Large intestine (tissue), 3 donors: ENCODE results near the gene CIAO3. TPM values are rescaled to one million over a fixed set of nuclear protein-coding genes. Genes with fewer than 3 reads are reported as not detected.

Source experiments
- DNase-seq, 2 donors: peaks; one replicate each; pipeline versions ENCODE4 v3.0.0 to v3.0.0-alpha.2; 2013
- H3K27ac ChIP-seq: one replicate; pipeline ENCODE4 v1.5.1; 2013; ENCODE audit warnings: low read length
- H3K27me3 ChIP-seq: 2 replicates; pipeline ENCODE4 v1.6.1; 2013; ENCODE audit warnings: low read length; ENCODE audit not compliant: control insufficient read depth, insufficient read depth
- H3K36me3 ChIP-seq: 2 replicates; pipeline ENCODE4 v1.6.1; 2013; ENCODE audit warnings: low read length; ENCODE audit not compliant: control insufficient read depth, insufficient read depth
- H3K4me1 ChIP-seq: one replicate; pipeline ENCODE4 v1.6.1; 2013; ENCODE audit warnings: low read length; ENCODE audit not compliant: control insufficient read depth, insufficient read depth
- H3K4me3 ChIP-seq: one replicate; pipeline ENCODE4 v1.5.1; 2013; ENCODE audit warnings: low read length
- H3K9me3 ChIP-seq: one replicate; pipeline ENCODE4 v1.6.1; 2013; ENCODE audit warnings: mild to moderate bottlenecking, low read depth, low read length, moderate library complexity; ENCODE audit not compliant: control insufficient read depth
- WGBS: methylation state at CpG from one replicate; pipeline ENCODE4 v1.1.5; 2013; ENCODE audit warnings: low lambda C conversion rate; ENCODE audit not compliant: insufficient coverage; 5-methylcytosine and 5-hydroxymethylcytosine counted together
- polyA plus RNA-seq: library from polyadenylated mRNA; unstranded; fragments of 120-200 nt; gene quantifications from one replicate; pipeline ENCODE4 v1.2.1, GENCODE V29; 2013

Gene CIAO3
- polyA plus RNA-seq, 1 donor, result 31.3 TPM

GRCh38 chr16:721765-722540, 18.8 kb downstream of the CIAO3 start:
- no peak for DNase-seq
- Histone ChIP-seq H3K27ac (no peak overlapping the region), H3K4me3 (no peak overlapping the region), H3K27me3 (peaks cover 15% of the 10 kb centered on the region), H3K9me3 (peaks cover 20% of the 10 kb centered on the region), H3K4me1 (peaks cover 22% of the 10 kb centered on the region), H3K36me3 (peaks cover 6% of the 10 kb centered on the region)
- WGBS, result no CpG with 5 or more reads among the region's 51 CpGs

GRCh38 chr16:720990-721764, 19.6 kb downstream of the CIAO3 start, which contains the start of gene ANTKMT:
ANTKMT (plus strand) TSS chr16:721146; CDS start chr16:721275, 129 bp downstream.
- Histone ChIP-seq H3K27ac (peak within 1 kb of the TSS; percentile 87), H3K27me3 (peaks cover 17% of the 10 kb centered on the region), H3K36me3 (peaks cover 6% of the 10 kb centered on the region), H3K9me3 (peaks cover 20% of the 10 kb centered on the region), H3K4me1 (peaks cover 21% of the 10 kb centered on the region), H3K4me3 (peak within 1 kb of the TSS; percentile 84)
- peak; percentile 83 to 95 for DNase-seq
- no CpG with 5 or more reads among the region's 106 CpGs for WGBS

- H3K4me1 ChIP-seq, result peaks cover 22% of the 10 kb centered on the region
- no CpG with 5 or more reads among the region's 38 CpGs for WGBS
- peak in 1 of 2 donors; percentile 57 for DNase-seq
These were observed 20.3 kb downstream of the CIAO3 start for GRCh38 chr16:720447-720989.

GRCh38 chr16:719815-720446, 20.9 kb downstream of the CIAO3 start:
- no peak for DNase-seq
- WGBS, result no CpG with 5 or more reads among the region's 16 CpGs
- peaks cover 20% of the 10 kb centered on the region for H3K9me3 ChIP-seq
- peak overlapping the region; percentile 87 for H3K27ac ChIP-seq
- H3K4me1 ChIP-seq, result peaks cover 22% of the 10 kb centered on the region
- peaks cover 14% of the 10 kb centered on the region for H3K27me3 ChIP-seq
- H3K36me3 ChIP-seq, result peaks cover 6% of the 10 kb centered on the region
- H3K4me3 ChIP-seq, result peak overlapping the region; percentile 84

More at GRCh38 chr16:720447-720989, 20.3 kb downstream of the CIAO3 start:
- peaks cover 15% of the 10 kb centered on the region for H3K27me3 ChIP-seq
- peak overlapping the region; percentile 87 for H3K27ac ChIP-seq
- peaks cover 20% of the 10 kb centered on the region for H3K9me3 ChIP-seq
- peaks cover 6% of the 10 kb centered on the region for H3K36me3 ChIP-seq
- peak overlapping the region; percentile 84 for H3K4me3 ChIP-seq

GRCh38 chr16:718922-719321, 21.9 kb downstream of the CIAO3 start:
- Histone ChIP-seq H3K36me3 (peaks cover 6% of the 10 kb centered on the region), H3K4me3 (no peak overlapping the region), H3K9me3 (peaks cover 20% of the 10 kb centered on the region), H3K27me3 (peaks cover 23% of the 10 kb centered on the region), H3K4me1 (peaks cover 22% of the 10 kb centered on the region), H3K27ac (no peak overlapping the region)
- no peak for DNase-seq
- WGBS, result no CpG with 5 or more reads among the region's 6 CpGs

- Histone ChIP-seq H3K27ac (no peak overlapping the region), H3K4me3 (no peak overlapping the region), H3K36me3 (peaks cover 6% of the 10 kb centered on the region), H3K4me1 (peaks cover 22% of the 10 kb centered on the region), H3K27me3 (peaks cover 27% of the 10 kb centered on the region), H3K9me3 (peaks cover 20% of the 10 kb centered on the region)
- DNase-seq, result no peak
- WGBS, result no CpG with 5 or more reads among the region's 9 CpGs
These were observed 22.4 kb downstream of the CIAO3 start for GRCh38 chr16:718389-718788.

- peaks cover 22% of the 10 kb centered on the region for H3K4me1 ChIP-seq
- H3K4me3 ChIP-seq, result no peak overlapping the region
- no peak for DNase-seq
- peaks cover 20% of the 10 kb centered on the region for H3K9me3 ChIP-seq
- H3K27ac ChIP-seq, result no peak overlapping the region
- WGBS, result no CpG with 5 or more reads among the region's 32 CpGs
- peaks cover 27% of the 10 kb centered on the region for H3K27me3 ChIP-seq
- peaks cover under 1% of the 10 kb centered on the region for H3K36me3 ChIP-seq
These were observed 23.1 kb downstream of the CIAO3 start for GRCh38 chr16:717450-718245.

GRCh38 chr16:716768-717325, 23.9 kb downstream of the CIAO3 start:
- no peak overlapping the region for H3K4me3 ChIP-seq
- H3K4me1 ChIP-seq, result peaks cover 22% of the 10 kb centered on the region
- no peak overlapping the region for H3K27ac ChIP-seq
- WGBS, result no CpG with 5 or more reads among the region's 29 CpGs
- no peak for DNase-seq
- peaks cover 15% of the 10 kb centered on the region for H3K9me3 ChIP-seq
- H3K36me3 ChIP-seq, result no peaks in the 10 kb centered on the region
- H3K27me3 ChIP-seq, result peaks cover 30% of the 10 kb centered on the region

GRCh38 chr16:716200-716568, 24.6 kb downstream of the CIAO3 start:
- H3K27ac ChIP-seq, result no peak overlapping the region
- H3K27me3 ChIP-seq, result peaks cover 35% of the 10 kb centered on the region
- peaks cover 10% of the 10 kb centered on the region for H3K9me3 ChIP-seq
- DNase-seq, result no peak
- no peak overlapping the region for H3K4me3 ChIP-seq
- H3K36me3 ChIP-seq, result no peaks in the 10 kb centered on the region
- H3K4me1 ChIP-seq, result peaks cover 22% of the 10 kb centered on the region
- WGBS, result no CpG with 5 or more reads among the region's 12 CpGs
